Measurements from ENCODE around the gene IFIT2.

DNA sequence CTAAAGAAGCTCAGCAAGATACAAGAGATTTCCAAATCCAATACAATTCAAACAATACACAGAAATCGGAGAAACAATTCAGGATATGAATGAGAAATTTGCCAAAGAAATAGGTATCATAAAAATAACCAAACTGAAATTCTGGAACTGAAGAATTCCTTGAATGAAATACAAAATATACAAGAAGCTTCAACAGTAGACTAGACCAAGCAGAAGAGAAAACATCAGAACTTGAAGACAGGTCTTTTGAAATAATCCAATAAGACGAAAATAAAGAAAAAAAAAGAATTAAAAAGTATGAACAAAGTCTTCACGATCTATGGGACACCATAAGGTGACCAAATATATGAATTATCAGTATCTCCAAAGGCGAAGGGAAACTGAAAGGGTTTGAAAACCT, 2.8 kb upstream of the IFIT2 start:
- no peak for TF ChIP-seq CTCF (IDR thresholded peaks at IDR 0.05; ENCODE audit: poor library complexity)
- no peak for TF ChIP-seq EZH2phosphoT487 (IDR thresholded peaks at IDR 0.05; ENCODE audit: low read depth, severe bottlenecking, unreplicated experiment)
- no peak for TF ChIP-seq EZH2 (IDR thresholded peaks at IDR 0.05; ENCODE audit: borderline replicate concordance)
